ENCODE data around the gene KTN1. TPM values are rescaled to one million over a fixed set of nuclear protein-coding genes. Genes with fewer than 3 reads are reported as not detected.

The KTN1 gene, protein sequence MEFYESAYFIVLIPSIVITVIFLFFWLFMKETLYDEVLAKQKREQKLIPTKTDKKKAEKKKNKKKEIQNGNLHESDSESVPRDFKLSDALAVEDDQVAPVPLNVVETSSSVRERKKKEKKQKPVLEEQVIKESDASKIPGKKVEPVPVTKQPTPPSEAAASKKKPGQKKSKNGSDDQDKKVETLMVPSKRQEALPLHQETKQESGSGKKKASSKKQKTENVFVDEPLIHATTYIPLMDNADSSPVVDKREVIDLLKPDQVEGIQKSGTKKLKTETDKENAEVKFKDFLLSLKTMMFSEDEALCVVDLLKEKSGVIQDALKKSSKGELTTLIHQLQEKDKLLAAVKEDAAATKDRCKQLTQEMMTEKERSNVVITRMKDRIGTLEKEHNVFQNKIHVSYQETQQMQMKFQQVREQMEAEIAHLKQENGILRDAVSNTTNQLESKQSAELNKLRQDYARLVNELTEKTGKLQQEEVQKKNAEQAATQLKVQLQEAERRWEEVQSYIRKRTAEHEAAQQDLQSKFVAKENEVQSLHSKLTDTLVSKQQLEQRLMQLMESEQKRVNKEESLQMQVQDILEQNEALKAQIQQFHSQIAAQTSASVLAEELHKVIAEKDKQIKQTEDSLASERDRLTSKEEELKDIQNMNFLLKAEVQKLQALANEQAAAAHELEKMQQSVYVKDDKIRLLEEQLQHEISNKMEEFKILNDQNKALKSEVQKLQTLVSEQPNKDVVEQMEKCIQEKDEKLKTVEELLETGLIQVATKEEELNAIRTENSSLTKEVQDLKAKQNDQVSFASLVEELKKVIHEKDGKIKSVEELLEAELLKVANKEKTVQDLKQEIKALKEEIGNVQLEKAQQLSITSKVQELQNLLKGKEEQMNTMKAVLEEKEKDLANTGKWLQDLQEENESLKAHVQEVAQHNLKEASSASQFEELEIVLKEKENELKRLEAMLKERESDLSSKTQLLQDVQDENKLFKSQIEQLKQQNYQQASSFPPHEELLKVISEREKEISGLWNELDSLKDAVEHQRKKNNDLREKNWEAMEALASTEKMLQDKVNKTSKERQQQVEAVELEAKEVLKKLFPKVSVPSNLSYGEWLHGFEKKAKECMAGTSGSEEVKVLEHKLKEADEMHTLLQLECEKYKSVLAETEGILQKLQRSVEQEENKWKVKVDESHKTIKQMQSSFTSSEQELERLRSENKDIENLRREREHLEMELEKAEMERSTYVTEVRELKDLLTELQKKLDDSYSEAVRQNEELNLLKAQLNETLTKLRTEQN (N-terminal part only)
- total RNA-seq (2022; extraction: Qiagen RNA extraction), result 87.4 to 173 TPM (median 108 TPM) in 5 replicates

DNA sequence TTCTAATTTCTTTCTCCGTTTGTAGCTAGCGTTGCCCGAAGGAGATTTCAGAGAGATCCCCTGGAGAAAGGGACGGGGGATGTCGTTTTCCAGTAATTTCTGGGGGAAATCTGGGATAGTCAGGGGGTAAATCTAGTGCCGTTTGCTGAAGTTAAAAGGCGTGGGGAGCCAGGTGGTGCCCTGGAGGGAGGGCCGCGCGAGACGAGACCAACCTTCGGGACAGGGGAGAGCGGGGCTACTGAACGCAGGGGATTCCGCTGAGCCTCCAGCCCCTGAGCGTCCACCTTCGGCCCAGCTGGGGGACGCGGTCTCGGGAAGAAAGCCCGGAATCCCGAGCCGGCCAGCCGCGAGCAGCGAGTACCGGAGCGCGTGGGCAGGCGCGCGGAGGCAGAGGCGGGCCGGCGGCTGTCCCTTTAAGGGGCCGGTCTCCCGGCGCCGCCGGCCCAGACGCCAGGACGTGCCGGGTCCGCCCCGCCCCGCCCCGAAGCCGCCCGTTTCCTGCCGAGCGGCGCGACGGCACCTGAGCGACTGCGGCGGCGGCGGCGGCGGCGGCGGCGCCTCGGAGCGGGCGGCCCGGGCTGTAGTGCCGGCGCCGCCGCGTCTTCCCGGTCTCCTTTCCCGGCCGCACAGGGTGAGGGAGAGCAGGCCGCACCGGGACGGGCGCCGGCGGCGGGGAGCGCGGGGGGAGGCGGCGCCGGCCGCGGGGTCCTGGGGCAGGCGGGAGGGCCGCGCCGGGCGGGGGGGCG lies at the start of gene KTN1:
Gene KTN1, plus strand, starts transcription at position 484 of the 746 bp plus-strand sequence. CDS start 31,842 bp downstream, outside the sequence.

Other genes with a start within 250 kb of the KTN1 start
- 4.8 to 6.0 TPM (median 5.1 TPM) in 5 replicates for gene ATG14, start 168.4 kb upstream of the KTN1 start, total RNA-seq (2022; extraction: Qiagen RNA extraction)
- gene TBPL2, start 139.6 kb upstream of the KTN1 start, total RNA-seq (2022; extraction: Qiagen RNA extraction), result not detected in 5 replicates

Measured in A549 treated with CORT108297 at 1 μM for 4 hours (cell line).